Smooth muscle cell (in vitro differentiated cells): ENCODE measurements around the gene GID8. TPM values are rescaled to one million over a fixed set of nuclear protein-coding genes. Genes with fewer than 3 reads are reported as not detected.

Experiments used
- DNase-seq: peaks from one replicate; lab custom pipeline; 2025; ENCODE audit not compliant: unreplicated experiment; lab: John Stamatoyannopoulos, UW
- H2AFZ ChIP-seq: fragments of 200-600 bp; sonication (generic); 2 replicates; pipeline ENCODE4 v1.6.0; 2016; ENCODE audit warnings: antibody characterized with exemption, low read depth, mild to moderate bottlenecking
- H3F3A ChIP-seq: fragments of 200-600 bp; sonication (generic); 2 replicates; pipeline ENCODE4 v1.6.0; 2017; ENCODE audit warnings: antibody characterized with exemption, low read depth
- H3K27ac ChIP-seq: fragments of 200-600 bp; sonication (generic); 2 replicates; pipeline ENCODE4 v1.5.1; 2016; ENCODE audit warnings: low read depth, mild to moderate bottlenecking
- H3K27me3 ChIP-seq: fragments of 200-600 bp; sonication (generic); 2 replicates; pipeline ENCODE4 v1.6.1; 2016; ENCODE audit warnings: low read depth, mild to moderate bottlenecking
- H3K36me3 ChIP-seq: fragments of 200-600 bp; sonication (generic); 2 replicates; pipeline ENCODE4 v1.5.1; 2016; ENCODE audit warnings: low read depth
- H3K4me1 ChIP-seq: fragments of 200-600 bp; sonication (generic); 2 replicates; pipeline ENCODE4 v1.5.1; 2016; ENCODE audit warnings: low read depth
- H3K4me2 ChIP-seq: fragments of 200-600 bp; sonication (generic); 2 replicates; pipeline ENCODE4 v1.6.0; 2016; ENCODE audit warnings: mild to moderate bottlenecking
- H3K4me3 ChIP-seq: fragments of 200-600 bp; sonication (generic); 2 replicates; pipeline ENCODE4 v1.5.1; 2016; ENCODE audit warnings: mild to moderate bottlenecking
- H3K79me2 ChIP-seq: fragments of 200-600 bp; sonication (generic); 2 replicates; pipeline ENCODE4 v1.6.0; 2016; ENCODE audit warnings: low read depth, mild to moderate bottlenecking
- H3K9ac ChIP-seq: fragments of 200-600 bp; sonication (generic); 2 replicates; pipeline ENCODE4 v1.6.0; 2016; ENCODE audit warnings: low read depth
- H3K9me3 ChIP-seq: fragments of 200-600 bp; sonication (generic); replicated peaks from 2 replicates; pipeline ENCODE4 v1.5.1; 2016; ENCODE audit warnings: low read depth
- H4K20me1 ChIP-seq: fragments of 200-600 bp; sonication (generic); 2 replicates; pipeline ENCODE4 v1.6.0; 2016; ENCODE audit warnings: low read depth
- WGBS: methylation state at CpG from one replicate; pipeline ENCODE4 v1.1.7; 2016; ENCODE audit warnings: low lambda C conversion rate; 5-methylcytosine and 5-hydroxymethylcytosine counted together
- polyA plus RNA-seq: library from polyadenylated mRNA; unstranded; fragments of >200 nt; fragmentation: Nextera tagmentation; extraction: Ambion mirVana; gene quantifications from 2 replicates; pipeline ENCODE4 v1.2.1, GENCODE V29; 2016
- total RNA-seq: library from RNA; depleted of rRNA; stranded (reverse); fragments of >200 nt; gene quantifications from 2 replicates; pipeline ENCODE4 v1.2.3, GENCODE V29; 2014
- TF ChIP-seq, protein P1 (sequence below): fragments of 200-600 bp; sonication (generic); IDR thresholded peaks from 2 replicates; pipeline ENCODE4 v1.5.1; 2017; ENCODE audit warnings: borderline replicate concordance, mild to moderate bottlenecking, antibody characterized with exemption; ENCODE audit not compliant: insufficient read depth, poor library complexity, severe bottlenecking

GID8 gene
- total and polyA plus RNA-seq, 2 experiments from 2014 or later: 13.9 to 23.5 TPM

DNA sequence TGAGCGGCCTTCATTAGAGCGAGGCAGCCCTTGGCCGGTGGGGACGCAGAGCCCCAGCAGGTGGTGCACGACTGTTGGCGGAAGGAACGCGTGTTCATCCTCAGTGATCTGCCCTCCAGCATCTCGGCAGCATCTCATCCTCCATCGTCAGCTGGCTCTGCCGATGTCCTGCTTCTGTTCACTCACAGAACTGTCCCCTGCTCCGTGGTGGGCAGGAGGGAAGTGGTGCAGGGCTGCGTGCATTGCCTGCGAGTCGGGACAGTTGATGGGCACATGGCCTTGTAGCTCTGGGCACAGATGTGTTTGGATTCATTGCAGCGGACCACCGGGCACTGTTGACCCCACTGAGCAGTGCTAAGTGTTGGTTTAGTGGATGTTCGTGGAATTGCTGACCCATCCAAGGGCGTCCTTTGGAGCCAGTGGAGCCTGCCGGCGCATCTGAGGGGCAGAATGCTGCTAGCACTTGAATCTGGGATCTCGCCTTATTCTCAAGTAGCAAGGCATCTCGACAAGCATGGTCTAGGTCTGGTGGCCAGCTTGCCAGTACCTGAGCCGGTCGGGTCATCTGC is 7.9 kb downstream of the GID8 start:
- WGBS: 94% methylated on average over 25 of the region's 25 CpGs
- DNase-seq: no peak
- Histone ChIP-seq H3K36me3 (peaks cover 7% of the 10 kb centered on the region), H3K79me2 (peaks cover 33% of the 10 kb centered on the region), H3K4me1 (no peaks in the 10 kb centered on the region), H3K4me3 (no peak overlapping the region), H4K20me1 (peaks cover 47% of the 10 kb centered on the region), H3F3A (peaks cover 8% of the 10 kb centered on the region), H3K27ac (no peak overlapping the region), H3K9ac (no peak overlapping the region), H3K27me3 (no peaks in the 10 kb centered on the region), H2AFZ (no peak overlapping the region), H3K4me2 (no peak overlapping the region), H3K9me3 (no peaks in the 10 kb centered on the region)
- TF ChIP-seq, protein P1, sequence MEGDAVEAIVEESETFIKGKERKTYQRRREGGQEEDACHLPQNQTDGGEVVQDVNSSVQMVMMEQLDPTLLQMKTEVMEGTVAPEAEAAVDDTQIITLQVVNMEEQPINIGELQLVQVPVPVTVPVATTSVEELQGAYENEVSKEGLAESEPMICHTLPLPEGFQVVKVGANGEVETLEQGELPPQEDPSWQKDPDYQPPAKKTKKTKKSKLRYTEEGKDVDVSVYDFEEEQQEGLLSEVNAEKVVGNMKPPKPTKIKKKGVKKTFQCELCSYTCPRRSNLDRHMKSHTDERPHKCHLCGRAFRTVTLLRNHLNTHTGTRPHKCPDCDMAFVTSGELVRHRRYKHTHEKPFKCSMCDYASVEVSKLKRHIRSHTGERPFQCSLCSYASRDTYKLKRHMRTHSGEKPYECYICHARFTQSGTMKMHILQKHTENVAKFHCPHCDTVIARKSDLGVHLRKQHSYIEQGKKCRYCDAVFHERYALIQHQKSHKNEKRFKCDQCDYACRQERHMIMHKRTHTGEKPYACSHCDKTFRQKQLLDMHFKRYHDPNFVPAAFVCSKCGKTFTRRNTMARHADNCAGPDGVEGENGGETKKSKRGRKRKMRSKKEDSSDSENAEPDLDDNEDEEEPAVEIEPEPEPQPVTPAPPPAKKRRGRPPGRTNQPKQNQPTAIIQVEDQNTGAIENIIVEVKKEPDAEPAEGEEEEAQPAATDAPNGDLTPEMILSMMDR: no peak

DNA sequence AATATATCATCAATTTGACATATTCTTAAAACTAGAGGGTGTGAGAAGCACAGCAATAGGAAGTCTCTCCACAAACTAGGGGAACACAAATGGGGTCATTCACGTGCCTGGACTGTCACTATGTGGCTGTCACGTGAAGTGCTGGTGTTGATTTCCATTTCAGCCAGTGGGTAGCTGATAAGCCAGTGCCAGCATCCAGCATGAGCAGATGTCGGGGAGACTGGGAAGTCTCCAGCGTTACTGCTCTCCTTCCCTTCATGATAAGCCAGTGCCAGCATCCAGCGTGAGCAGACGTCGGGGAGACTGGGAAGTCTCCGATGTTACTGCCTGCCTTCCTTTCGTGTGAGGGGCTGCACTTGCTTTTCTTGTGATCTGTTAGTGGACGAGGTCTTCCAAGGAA is 9.0 kb downstream of the GID8 start:
- no peak overlapping the region for H3K4me3 ChIP-seq
- peaks cover 36% of the 10 kb centered on the region for H4K20me1 ChIP-seq
- no peak overlapping the region for H3K9ac ChIP-seq

DNA sequence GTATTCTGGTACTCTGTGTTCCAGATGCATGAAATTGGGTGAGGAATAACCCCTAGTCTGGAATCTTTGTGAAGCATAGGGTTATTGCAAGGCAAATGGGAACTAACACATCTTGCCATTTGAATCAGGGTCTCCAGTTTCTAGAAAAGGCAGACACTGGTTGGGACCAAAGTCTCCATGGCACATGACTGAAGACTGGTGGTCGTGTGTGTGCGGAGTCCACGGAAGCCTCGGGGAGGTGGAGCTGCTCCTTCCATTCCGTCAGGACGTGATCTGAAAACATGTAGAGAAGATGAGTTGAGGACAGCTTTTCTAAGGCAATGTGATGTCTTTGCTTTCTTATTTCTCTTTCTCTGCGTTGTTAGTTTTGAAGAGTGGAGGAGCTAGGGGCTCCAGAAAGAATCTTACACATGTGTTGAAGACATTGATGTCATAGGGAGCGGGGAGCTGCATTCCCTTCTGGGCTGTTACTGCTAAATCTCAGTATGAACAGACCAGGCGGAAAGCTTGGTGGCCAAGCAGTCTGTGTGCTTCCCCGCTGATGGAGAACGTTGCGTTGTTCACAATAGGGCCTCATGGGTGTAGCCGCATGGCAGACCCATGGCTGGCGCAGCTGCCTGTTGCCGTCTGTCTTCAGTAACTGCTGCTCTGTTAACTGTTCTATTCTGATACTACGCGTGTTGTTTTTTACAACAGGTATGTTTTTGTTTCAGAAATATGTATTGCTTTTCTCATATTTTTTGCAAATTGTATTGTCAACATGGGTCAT is 9.8 kb downstream of the GID8 start:
- TF ChIP-seq, protein P1: no peak
- no peak overlapping the region for H3K9ac ChIP-seq
- DNase-seq: no peak
- peaks cover 14% of the 10 kb centered on the region for H3K79me2 ChIP-seq
- peaks cover 7% of the 10 kb centered on the region for H3K36me3 ChIP-seq
- H4K20me1 ChIP-seq: peaks cover 28% of the 10 kb centered on the region
- H3K9me3 ChIP-seq: no peaks in the 10 kb centered on the region
- no peak overlapping the region for H2AFZ ChIP-seq
- no peak overlapping the region for H3K27ac ChIP-seq
- H3F3A ChIP-seq: peaks cover 8% of the 10 kb centered on the region
- WGBS: 98% methylated on average over 17 of the region's 17 CpGs
- H3K4me1 ChIP-seq: no peaks in the 10 kb centered on the region
- H3K27me3 ChIP-seq: no peaks in the 10 kb centered on the region
- no peak overlapping the region for H3K4me2 ChIP-seq
- H3K4me3 ChIP-seq: no peak overlapping the region

More for the DNA sequence above, 9.0 kb downstream of the GID8 start:
- Histone ChIP-seq H3K9me3 (no peaks in the 10 kb centered on the region), H3K79me2 (peaks cover 22% of the 10 kb centered on the region), H3K27ac (no peak overlapping the region), H3F3A (peaks cover 8% of the 10 kb centered on the region), H3K36me3 (peaks cover 7% of the 10 kb centered on the region), H3K27me3 (no peaks in the 10 kb centered on the region), H2AFZ (no peak overlapping the region), H3K4me2 (no peak overlapping the region), H3K4me1 (no peaks in the 10 kb centered on the region)
- TF ChIP-seq, protein P1: no peak
- 85% methylated on average over 10 of the region's 10 CpGs for WGBS
- DNase-seq: no peak
